Transverse colon (tissue), 4 donors: Measurements from ENCODE around the gene BMS1. TPM values are rescaled to one million over a fixed set of nuclear protein-coding genes. Genes with fewer than 3 reads are reported as not detected.
A peak's percentile ranks its signal among the peaks of the same experiment; 100 is the strongest.
"Not testable (repeated sequence)": the region's sequence is repeated elsewhere in the genome, so short reads cannot be mapped to it uniquely, and the experiment has no call there.

Experiments
- DNase-seq: peaks from one replicate; pipeline ENCODE4 v3.0.0-alpha.2; 2019
- H3K27ac ChIP-seq, 4 donors: fragments of 200-600 bp; sonication (generic); 2 replicates each; pipeline ENCODE4 v1.5.1; 2016 to 2018; ENCODE audit warnings: inconsistent platforms in 4 of 4
- H3K27me3 ChIP-seq: fragments of 200-600 bp; sonication (generic); 2 replicates; pipeline ENCODE4 v1.5.1; 2017; ENCODE audit warnings: inconsistent platforms
- H3K36me3 ChIP-seq, 4 donors: fragments of 200-600 bp; sonication (generic); 2 replicates each; pipeline ENCODE4 v1.5.1; 2017 to 2019; ENCODE audit warnings: inconsistent platforms in 4 of 4
- H3K4me1 ChIP-seq, 4 donors: fragments of 200-600 bp; sonication (generic); 2 replicates each; pipeline ENCODE4 v1.5.1; 2017 to 2020; ENCODE audit warnings: inconsistent platforms in 4 of 4
- H3K4me3 ChIP-seq, 4 donors: fragments of 200-600 bp; sonication (generic); 1 replicate in 1 of 4; 2 replicates in 3 of 4; pipeline versions ENCODE4 v1.5.1 to v1.6.1; 2017 to 2019; ENCODE audit warnings: inconsistent platforms in 4 of 4
- H3K9me3 ChIP-seq, 2 donors: fragments of 200-600 bp; sonication (generic); 2 replicates each; pipeline ENCODE4 v1.5.1; 2017 to 2019; ENCODE audit warnings: inconsistent platforms in 2 of 2
- CTCF ChIP-seq, 5 experiments: fragments of 200-600 bp in 3 of 5; fragments of 450-650 bp in 2 of 5; sonication (generic) in 3 of 5; IDR thresholded peaks; 1 replicate in 2 of 5; 2 replicates in 3 of 5; pipeline ENCODE4 v1.5.1; 2016 to 2017; ENCODE audit warnings: antibody characterized with exemption in 5 of 5, inconsistent platforms in 3 of 5, mild to moderate bottlenecking in 2 of 5, moderate library complexity in 1 of 5
- EP300 ChIP-seq: sonication (generic); formaldehyde crosslinking; IDR thresholded peaks from one replicate; pipeline ENCODE4 v1.6.1; 2017; ENCODE audit warnings: antibody characterized with exemption, low read depth
- POLR2A ChIP-seq: fragments of 450-650 bp; IDR thresholded peaks from one replicate; pipeline ENCODE4 v1.6.1; 2016; ENCODE audit warnings: antibody characterized with exemption, mild to moderate bottlenecking, moderate library complexity
- POLR2AphosphoS5 ChIP-seq, 3 donors: sonication (generic); formaldehyde crosslinking; IDR thresholded peaks; one replicate each; pipeline ENCODE4 v1.6.1; 2016; ENCODE audit warnings: antibody characterized with exemption in 3 of 3
- WGBS, 2 donors: methylation state at CpG; one replicate each; pipeline ENCODE4 v1.1.5; 2018; ENCODE audit warnings: low coverage in 1 of 2; 5-methylcytosine and 5-hydroxymethylcytosine counted together
- in situ Hi-C, 4 donors: fragments of 200-750 bp; cut with MboI; loops; one replicate each; pipeline versions ENCODE4 v1.15.0 to v1.15.1; 2017; ENCODE audit warnings: low sequenced_read_pairs in 3 of 4, low pct_ligation_motif_present in 1 of 4, low pct_unique_long_range_greater_than_20kb in 1 of 4
- intact Hi-C: fragments of 100-400 bp; cut with DNase I; formaldehyde crosslinking; loops from one replicate; pipeline ENCODE4 v1.15.1; 2023; ENCODE audit warnings: low total_unique reads
- total RNA-seq, 4 donors: library from RNA; depleted of rRNA; stranded (reverse); fragments of >200 nt; gene quantifications; one replicate each; pipeline ENCODE4 v1.1.0, GENCODE V29; 2016

The BMS1 gene
- 10 to 100 TPM in 2 of 4 donors, 1 to 10 TPM in 2; 6.8 to 12.2 (median 9.9) TPM for total RNA-seq

GRCh38 chr10:42782446-42783180 lies at the start of gene BMS1:
TSS of gene BMS1 (plus strand) at chr10:42782795. CDS start at chr10:42784395, 1,600 bp downstream.
- WGBS, 2 donors: 0 to 1% methylated on average over 3 to 50 of the region's 60 CpGs
- Histone ChIP-seq H3K27me3 (peaks cover 7% of the 10 kb centered on the region), H3K4me3 (peak within 1 kb of the TSS; percentile 54 to 81 (median 60)), H3K9me3 (no peaks in the 10 kb centered on the region), H3K27ac (peak within 1 kb of the TSS; percentile 91 to 94 (median 93)), H3K4me1 (peaks cover 6 to 19% (median 9%) of the 10 kb centered on the region in 4 donors), H3K36me3 (peaks cover 0 to 22% (median 10%) of the 10 kb centered on the region in 4 donors)
- TF ChIP-seq POLR2A (peak; percentile 83), CTCF (IDR thresholded peaks at IDR 0.05) (no peak), POLR2AphosphoS5 (IDR thresholded peaks at IDR 0.05) (peak; percentile 58 to 85 (median 79)), EP300 (no peak)
- DNase-seq: peak; percentile 91
- intact Hi-C loops: no loop called here
- in situ Hi-C loops: no loop called here

GRCh38 chr10:42734536-42734935 lies 48.1 kb upstream of the BMS1 start:
- intact Hi-C loops: no loop called here
- in situ Hi-C loops: no loop called here
- Histone ChIP-seq H3K27ac (no peak overlapping the region), H3K27me3 (no peaks in the 10 kb centered on the region), H3K36me3 (no peaks in the 10 kb centered on the region), H3K4me1 (no peaks in the 10 kb centered on the region), H3K4me3 (no peak overlapping the region), H3K9me3 (no peaks in the 10 kb centered on the region)
- DNase-seq: no peak
- WGBS, 2 donors: 23 to 33% methylated on average over 1 of the region's 1 CpG
- TF ChIP-seq CTCF (IDR thresholded peaks at IDR 0.05) (no peak), POLR2A (no peak), EP300 (no peak), POLR2AphosphoS5 (IDR thresholded peaks at IDR 0.05) (no peak)

GRCh38 chr10:42738679-42739078 lies 43.9 kb upstream of the BMS1 start:
- TF ChIP-seq CTCF (IDR thresholded peaks at IDR 0.05) (no peak), POLR2AphosphoS5 (IDR thresholded peaks at IDR 0.05) (no peak), POLR2A (no peak), EP300 (no peak)
- H3K27me3 ChIP-seq: no peaks in the 10 kb centered on the region
- 65 to 75% methylated on average over 1 to 3 of the region's 3 CpGs for WGBS, 2 donors
- in situ Hi-C loops: no loop called here
- H3K4me1 ChIP-seq: no peaks in the 10 kb centered on the region
- no peaks in the 10 kb centered on the region for H3K36me3 ChIP-seq
- peaks cover 0 to 14% of the 10 kb centered on the region in 2 donors for H3K9me3 ChIP-seq
- DNase-seq: no peak
- no peak overlapping the region for H3K4me3 ChIP-seq
- no peak overlapping the region for H3K27ac ChIP-seq
- intact Hi-C loops: no loop called here

GRCh38 chr10:42741536-42741935 lies 41.1 kb upstream of the BMS1 start:
- H3K27me3 ChIP-seq, H3K4me1 ChIP-seq, H3K4me3 ChIP-seq, in situ Hi-C loops, DNase-seq, H3K36me3 ChIP-seq, intact Hi-C loops, H3K27ac ChIP-seq: not testable (repeated sequence)
- WGBS, 2 donors: 88 to 89% methylated on average over 7 of the region's 7 CpGs
- peaks cover 0 to 14% of the 10 kb centered on the region in 2 donors for H3K9me3 ChIP-seq

DNA sequence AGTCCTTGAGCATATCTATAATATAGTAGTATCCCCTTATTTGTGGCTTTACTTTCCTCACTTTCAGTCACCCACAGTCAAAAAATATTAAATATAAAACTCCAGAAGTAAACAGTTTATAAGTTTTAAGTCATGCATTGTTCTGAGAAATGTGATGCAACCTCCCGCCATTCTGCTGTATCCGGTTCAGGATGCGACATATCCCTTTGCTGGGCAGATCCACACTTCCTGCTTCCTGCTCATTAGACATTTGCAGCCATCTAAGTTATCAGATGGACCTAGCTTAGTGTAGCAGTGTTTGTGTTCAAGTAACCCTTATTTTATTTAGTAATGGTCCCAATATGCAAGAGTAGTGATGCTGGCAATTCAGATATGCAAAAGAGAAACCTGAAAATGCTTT lies 38.9 kb upstream of the BMS1 start:
- no peaks in the 10 kb centered on the region for H3K36me3 ChIP-seq
- in situ Hi-C loops: no loop called here
- H3K9me3 ChIP-seq: peaks cover 0 to 14% of the 10 kb centered on the region in 2 donors
- TF ChIP-seq CTCF (IDR thresholded peaks at IDR 0.05) (no peak), POLR2AphosphoS5 (IDR thresholded peaks at IDR 0.05) (no peak), POLR2A (no peak), EP300 (no peak)
- intact Hi-C loops: no loop called here
- H3K27ac ChIP-seq: no peak overlapping the region
- 76 to 84% methylated on average over 3 of the region's 3 CpGs for WGBS, 2 donors
- H3K4me3 ChIP-seq: no peak overlapping the region
- no peak for DNase-seq
- no peaks in the 10 kb centered on the region for H3K4me1 ChIP-seq
- H3K27me3 ChIP-seq: peaks cover 10% of the 10 kb centered on the region
